Mucosa of rectum (tissue), 2 donors: ENCODE results near the gene MYO10.

Source experiments
- H3K27ac ChIP-seq, 2 donors: one replicate each; pipeline ENCODE4 v1.7.0; 2013; ENCODE audit warnings: inconsistent platforms in 2 of 2, low read depth in 2 of 2, low read length in 2 of 2
- H3K27me3 ChIP-seq, 2 donors: one replicate each; pipeline ENCODE4 v1.7.0; 2013; ENCODE audit warnings: low read length in 2 of 2; ENCODE audit not compliant: control insufficient read depth in 2 of 2, insufficient read depth in 2 of 2
- H3K36me3 ChIP-seq, 2 donors: one replicate each; pipeline ENCODE4 v1.7.0; 2013; ENCODE audit warnings: low read length in 2 of 2; ENCODE audit not compliant: control insufficient read depth in 2 of 2, insufficient read depth in 2 of 2
- H3K4me1 ChIP-seq, 2 donors: one replicate each; pipeline ENCODE4 v1.7.0; 2013; ENCODE audit warnings: low read length in 2 of 2, mild to moderate bottlenecking in 1 of 2; ENCODE audit not compliant: control insufficient read depth in 2 of 2, insufficient read depth in 2 of 2
- H3K4me3 ChIP-seq, 2 donors: one replicate each; pipeline ENCODE4 v1.7.0; 2013; ENCODE audit warnings: low read length in 2 of 2
- H3K9ac ChIP-seq, 2 donors: one replicate each; pipeline ENCODE4 v1.7.0; 2013; ENCODE audit warnings: low read length in 2 of 2, low read depth in 1 of 2, mild to moderate bottlenecking in 1 of 2
- H3K9me3 ChIP-seq, 2 donors: one replicate each; pipeline ENCODE4 v1.7.0; 2013; ENCODE audit warnings: low read length in 2 of 2; ENCODE audit not compliant: control insufficient read depth in 2 of 2
- donor health status: healthy.
- donor health status: Normal muscosa, but diverticular disease.

The MYO10 gene

GRCh38 chr5:16889203-16889971, 46.7 kb downstream of the MYO10 start:
- Histone ChIP-seq H3K9me3 (no peaks in the 10 kb centered on the region), H3K4me3 (no peak overlapping the region), H3K9ac (peak overlapping the region in 1 of 2 donors; percentile 7), H3K36me3 (no peaks in the 10 kb centered on the region), H3K27ac (peak overlapping the region; percentile 52 to 63), H3K27me3 (no peaks in the 10 kb centered on the region), H3K4me1 (peaks cover 30 to 52% of the 10 kb centered on the region in 2 donors)

GRCh38 chr5:16888694-16889124, 47.4 kb downstream of the MYO10 start:
- Histone ChIP-seq H3K4me1 (peaks cover 31 to 50% of the 10 kb centered on the region in 2 donors), H3K36me3 (no peaks in the 10 kb centered on the region), H3K27ac (peak overlapping the region in 1 of 2 donors; percentile 63), H3K9me3 (no peaks in the 10 kb centered on the region), H3K4me3 (no peak overlapping the region), H3K9ac (no peak overlapping the region), H3K27me3 (no peaks in the 10 kb centered on the region)

GRCh38 chr5:16886793-16887345, 49.2 kb downstream of the MYO10 start:
- H3K9ac ChIP-seq: no peak overlapping the region
- H3K27ac ChIP-seq: no peak overlapping the region
- H3K4me1 ChIP-seq: peaks cover 32 to 48% of the 10 kb centered on the region in 2 donors
- H3K9me3 ChIP-seq: no peaks in the 10 kb centered on the region
- H3K27me3 ChIP-seq: no peaks in the 10 kb centered on the region
- H3K4me3 ChIP-seq: no peak overlapping the region
- no peaks in the 10 kb centered on the region for H3K36me3 ChIP-seq

GRCh38 chr5:16886366-16886736, 49.7 kb downstream of the MYO10 start:
- no peaks in the 10 kb centered on the region for H3K9me3 ChIP-seq
- H3K36me3 ChIP-seq: no peaks in the 10 kb centered on the region
- H3K4me1 ChIP-seq: peaks cover 37 to 53% of the 10 kb centered on the region in 2 donors
- H3K27me3 ChIP-seq: no peaks in the 10 kb centered on the region
- H3K27ac ChIP-seq: no peak overlapping the region
- no peak overlapping the region for H3K9ac ChIP-seq
- H3K4me3 ChIP-seq: no peak overlapping the region

GRCh38 chr5:16885635-16886365, 50.3 kb downstream of the MYO10 start:
- peak overlapping the region in 1 of 2 donors; percentile 4 for H3K27ac ChIP-seq
- H3K36me3 ChIP-seq: no peaks in the 10 kb centered on the region
- peaks cover 37 to 58% of the 10 kb centered on the region in 2 donors for H3K4me1 ChIP-seq
- H3K4me3 ChIP-seq: no peak overlapping the region
- H3K27me3 ChIP-seq: no peaks in the 10 kb centered on the region
- no peak overlapping the region for H3K9ac ChIP-seq
- H3K9me3 ChIP-seq: no peaks in the 10 kb centered on the region

GRCh38 chr5:16884595-16884994, 51.5 kb downstream of the MYO10 start:
- H3K36me3 ChIP-seq: no peaks in the 10 kb centered on the region
- H3K9ac ChIP-seq: no peak overlapping the region
- H3K9me3 ChIP-seq: no peaks in the 10 kb centered on the region
- H3K27ac ChIP-seq: peak overlapping the region; percentile 65 to 73
- peak overlapping the region in 1 of 2 donors; percentile 20 for H3K4me3 ChIP-seq
- peaks cover 47 to 58% of the 10 kb centered on the region in 2 donors for H3K4me1 ChIP-seq
- H3K27me3 ChIP-seq: no peaks in the 10 kb centered on the region

- Histone ChIP-seq H3K27me3 (no peaks in the 10 kb centered on the region), H3K9ac (no peak overlapping the region), H3K9me3 (no peaks in the 10 kb centered on the region), H3K36me3 (no peaks in the 10 kb centered on the region), H3K4me1 (peaks cover 48 to 57% of the 10 kb centered on the region in 2 donors), H3K27ac (peak overlapping the region in 1 of 2 donors; percentile 55), H3K4me3 (no peak overlapping the region)
Observed at GRCh38 chr5:16883806-16884205, 52.3 kb downstream of the MYO10 start.

- Histone ChIP-seq H3K9ac (no peak overlapping the region), H3K4me1 (peaks cover 44 to 53% of the 10 kb centered on the region in 2 donors), H3K9me3 (no peaks in the 10 kb centered on the region), H3K27me3 (no peaks in the 10 kb centered on the region), H3K4me3 (no peak overlapping the region), H3K27ac (no peak overlapping the region), H3K36me3 (no peaks in the 10 kb centered on the region)
Observed at GRCh38 chr5:16883176-16883575, 52.9 kb downstream of the MYO10 start.

- Histone ChIP-seq H3K9me3 (no peaks in the 10 kb centered on the region), H3K9ac (no peak overlapping the region), H3K4me1 (peaks cover 42 to 53% of the 10 kb centered on the region in 2 donors), H3K27me3 (no peaks in the 10 kb centered on the region), H3K4me3 (peak overlapping the region; percentile 22 to 38), H3K36me3 (peaks cover 0 to 5% of the 10 kb centered on the region in 2 donors), H3K27ac (peak overlapping the region; percentile 59 to 62)
Observed at GRCh38 chr5:16881251-16881650, 54.8 kb downstream of the MYO10 start.

- Histone ChIP-seq H3K27me3 (no peaks in the 10 kb centered on the region), H3K9ac (no peak overlapping the region), H3K9me3 (no peaks in the 10 kb centered on the region), H3K27ac (peak overlapping the region; percentile 59 to 62), H3K36me3 (peaks cover 0 to 5% of the 10 kb centered on the region in 2 donors), H3K4me3 (peak overlapping the region in 1 of 2 donors; percentile 38), H3K4me1 (peaks cover 42 to 48% of the 10 kb centered on the region in 2 donors)
Observed at GRCh38 chr5:16880547-16880946, 55.5 kb downstream of the MYO10 start.
